Measurements from ENCODE around the gene NAALADL2.
A peak's percentile ranks its signal among the peaks of the same experiment; 100 is the strongest.
"Not testable (repeated sequence)": the region's sequence is repeated elsewhere in the genome, so short reads cannot be mapped to it uniquely, and the experiment has no call there.

The NAALADL2 gene

DNA sequence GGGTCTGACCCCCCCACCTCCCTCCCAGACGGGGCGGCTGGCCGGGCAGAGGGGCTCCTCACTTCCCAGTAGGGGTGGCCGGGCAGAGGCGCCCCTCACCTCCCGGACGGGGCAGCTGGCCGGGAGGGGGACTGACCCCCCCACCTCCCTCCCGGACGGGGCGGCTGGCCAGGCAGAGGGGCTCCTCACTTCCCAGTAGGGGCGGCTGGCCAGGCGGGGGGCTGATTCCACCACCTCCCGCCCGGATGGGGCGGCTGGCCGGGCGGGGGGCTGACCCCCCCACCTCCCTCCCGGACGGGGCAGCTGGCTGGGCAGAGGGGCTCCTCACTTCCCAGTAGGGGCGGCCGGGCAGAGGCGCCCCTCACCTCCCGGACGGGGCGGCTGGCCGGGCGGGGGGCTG is 272.7 kb downstream of the NAALADL2 start:
- not testable (repeated sequence) for DNase-seq (ENCODE audit: low spot score)

DNA sequence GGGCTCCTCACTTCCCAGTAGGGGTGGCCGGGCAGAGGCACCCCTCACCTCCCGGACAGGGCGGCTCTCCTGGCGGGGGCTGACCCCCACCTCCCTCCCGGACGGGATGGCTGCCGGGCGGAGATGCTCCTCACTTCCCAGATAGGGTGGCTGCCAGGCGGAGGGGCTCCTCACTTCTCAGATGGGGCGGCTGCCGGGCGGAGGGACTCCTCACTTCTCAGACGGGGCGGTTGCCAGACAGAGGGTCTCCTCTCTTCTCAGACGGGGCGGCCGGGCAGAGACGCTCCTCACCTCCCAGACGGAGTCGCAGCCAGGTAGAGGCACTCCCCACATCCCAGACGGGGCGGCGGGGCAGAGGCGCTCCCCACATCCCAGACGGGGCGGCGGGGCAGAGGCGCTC is 273.6 kb downstream of the NAALADL2 start:
- not testable (repeated sequence) for DNase-seq (ENCODE audit: low spot score)

DNA sequence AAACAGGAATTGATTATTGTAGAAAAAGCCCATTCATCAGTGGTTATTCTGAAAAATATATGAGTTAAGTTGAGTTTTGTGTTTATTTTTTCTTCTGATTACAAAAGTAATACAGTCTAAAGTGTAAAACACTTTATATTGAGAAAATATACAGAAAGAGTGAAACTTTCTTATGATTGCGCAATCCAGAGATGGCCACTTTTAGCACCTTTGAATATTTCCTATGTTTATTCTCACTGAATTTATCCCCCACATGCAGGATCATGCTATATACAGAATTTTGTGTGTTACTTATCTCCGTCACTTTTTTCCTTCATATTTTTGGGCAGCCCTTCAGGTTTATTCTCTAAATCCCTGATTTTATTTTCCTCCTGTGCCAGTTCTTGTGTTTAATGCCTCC is 285.2 kb downstream of the NAALADL2 start:
- no peak for DNase-seq (ENCODE audit: low spot score)

DNA sequence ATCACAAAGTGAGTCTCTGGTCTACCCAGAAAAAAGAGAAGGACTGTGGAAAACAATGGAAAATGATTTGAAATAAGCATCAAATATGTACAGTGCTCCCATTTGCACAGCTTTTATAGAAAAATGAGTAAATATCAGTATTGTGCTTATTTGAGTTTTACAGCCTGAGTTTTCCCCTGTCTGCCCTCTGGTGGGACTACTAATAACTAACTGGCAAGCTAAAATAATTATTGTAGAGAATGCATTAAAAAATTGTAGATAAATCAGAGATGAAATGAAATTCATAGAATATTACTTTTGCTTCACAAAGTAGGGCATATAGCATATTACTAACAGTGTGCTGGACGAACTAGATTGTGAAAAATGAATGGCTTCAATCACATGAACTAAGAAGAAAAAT is 287.1 kb downstream of the NAALADL2 start:
- DNase-seq (ENCODE audit: low spot score): no peak

DNA sequence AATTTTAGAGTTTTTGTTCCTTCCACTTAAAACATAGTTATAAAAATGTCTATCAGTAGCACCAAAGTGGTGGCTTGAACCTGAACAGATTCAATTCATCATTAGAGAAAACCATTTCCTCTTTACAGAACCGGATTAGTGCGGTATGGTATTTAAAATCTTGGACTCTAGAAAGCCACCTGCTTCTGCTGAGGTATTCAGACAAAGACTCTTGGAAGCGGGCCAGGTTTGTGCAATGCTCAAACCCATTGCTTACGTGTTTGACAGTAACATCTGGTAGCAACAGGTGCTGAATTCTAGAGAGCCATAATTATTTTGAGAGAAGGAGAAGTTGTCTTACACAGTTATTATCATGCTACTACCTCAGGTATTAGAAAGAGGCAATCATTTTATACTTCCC is 290.5 kb downstream of the NAALADL2 start:
- no peak for DNase-seq (ENCODE audit: low spot score)

DNA sequence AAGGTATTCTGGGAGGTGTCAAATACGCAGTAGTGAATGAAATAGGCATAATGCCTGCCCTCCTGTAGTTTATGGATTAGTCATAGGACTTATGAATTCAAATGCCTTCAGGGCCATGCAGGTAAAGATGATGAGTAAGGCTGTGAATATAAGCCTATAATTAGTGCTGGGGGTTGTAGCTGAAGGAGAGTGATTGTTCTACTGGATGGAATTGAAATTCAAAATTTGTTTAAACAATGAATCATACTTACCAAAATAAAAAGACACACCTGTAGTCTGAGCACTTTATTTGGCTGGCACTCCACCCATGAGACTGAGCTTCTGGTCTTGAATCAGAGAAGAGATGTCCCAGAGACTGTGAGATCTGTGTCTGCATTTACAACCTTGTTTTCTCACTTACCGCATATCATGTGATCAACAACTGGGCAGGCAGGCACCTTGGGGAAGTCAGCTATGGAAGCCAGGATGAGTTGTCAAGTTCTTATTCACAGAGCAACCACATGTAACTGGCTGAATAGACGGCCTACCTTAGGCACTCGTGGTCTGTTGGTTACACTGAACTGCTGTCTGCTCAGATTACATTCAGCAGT is 291.8 kb downstream of the NAALADL2 start:
- DNase-seq (ENCODE audit: low spot score): no peak

DNA sequence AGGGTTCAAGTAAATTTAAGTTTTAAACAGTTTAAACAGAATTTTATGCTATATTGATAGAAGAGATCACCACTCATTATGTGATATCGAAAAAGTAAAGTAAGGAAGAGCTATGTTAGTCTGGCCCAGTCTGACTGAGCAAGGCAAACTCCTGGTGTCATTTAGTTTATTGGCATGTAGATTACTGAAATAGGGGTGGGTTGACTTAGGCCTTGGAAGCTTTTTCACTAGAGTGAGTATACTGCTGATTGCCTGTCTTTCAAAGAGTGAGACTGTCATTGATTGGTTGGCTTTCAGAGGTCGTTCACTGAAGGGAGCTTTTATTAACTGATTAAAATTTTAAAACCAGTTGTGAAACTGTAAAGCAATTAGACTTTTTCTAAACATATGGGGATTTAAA is 294.5 kb downstream of the NAALADL2 start:
- no peak for DNase-seq (ENCODE audit: low spot score)

DNA sequence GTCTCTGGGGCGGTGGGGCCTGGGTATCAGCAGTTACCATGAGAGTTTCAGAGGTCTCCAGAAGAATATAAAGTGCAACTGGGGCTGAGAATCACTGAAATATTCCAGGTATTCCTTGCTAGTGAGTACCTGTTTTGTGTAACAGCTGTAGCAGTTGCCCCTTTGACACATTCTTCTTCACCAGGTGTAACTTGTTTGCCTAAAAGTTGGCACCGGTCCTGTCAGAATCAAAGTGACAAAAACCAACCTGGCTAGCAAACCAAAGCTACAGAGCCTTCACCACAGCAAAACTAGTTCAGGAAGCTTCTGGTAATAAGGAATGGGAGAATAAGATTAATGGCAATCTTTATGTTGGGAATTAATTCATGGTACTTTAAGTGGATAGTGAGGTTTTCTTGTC is 296.0 kb downstream of the NAALADL2 start:
- DNase-seq (ENCODE audit: low spot score): no peak

DNA sequence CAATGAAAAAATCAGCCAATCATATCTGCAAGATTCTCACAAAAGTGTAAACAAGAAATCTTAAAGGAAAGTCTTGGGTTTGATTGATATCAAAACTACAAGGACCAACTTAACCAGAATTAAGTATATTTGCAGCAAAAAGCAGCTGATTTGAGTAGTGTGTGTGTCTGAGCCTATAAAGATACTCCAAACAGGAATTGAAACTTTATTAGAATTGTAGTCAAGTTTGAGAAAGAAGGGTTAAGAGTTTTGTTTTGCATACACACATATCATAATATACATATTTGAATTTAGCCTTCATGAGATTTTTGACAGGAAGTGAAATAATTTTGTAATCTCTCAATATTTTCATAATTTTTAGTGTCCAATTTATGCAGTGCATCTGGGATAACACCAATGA is 300.1 kb downstream of the NAALADL2 start:
- no peak for DNase-seq (ENCODE audit: low spot score)

DNA sequence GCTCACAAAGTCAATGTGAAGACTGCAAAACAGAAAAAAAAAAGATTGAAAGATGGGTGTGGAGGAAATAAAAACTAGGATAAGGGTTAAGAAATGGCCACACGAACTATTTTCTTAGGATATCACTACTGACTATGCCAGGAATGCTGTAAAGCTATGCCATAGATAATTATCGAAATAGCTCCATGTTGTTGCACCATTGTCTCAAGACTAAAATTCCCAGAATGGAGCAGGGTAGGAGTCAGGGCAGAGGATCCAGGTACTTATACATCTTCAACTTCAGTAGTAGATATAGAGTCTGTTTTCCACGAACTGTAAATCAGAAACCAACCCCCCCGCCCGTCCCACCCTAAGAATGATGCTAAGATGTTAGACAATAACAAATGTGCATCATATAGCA is 302.2 kb downstream of the NAALADL2 start:
- DNase-seq (ENCODE audit: low spot score): no peak

DNA sequence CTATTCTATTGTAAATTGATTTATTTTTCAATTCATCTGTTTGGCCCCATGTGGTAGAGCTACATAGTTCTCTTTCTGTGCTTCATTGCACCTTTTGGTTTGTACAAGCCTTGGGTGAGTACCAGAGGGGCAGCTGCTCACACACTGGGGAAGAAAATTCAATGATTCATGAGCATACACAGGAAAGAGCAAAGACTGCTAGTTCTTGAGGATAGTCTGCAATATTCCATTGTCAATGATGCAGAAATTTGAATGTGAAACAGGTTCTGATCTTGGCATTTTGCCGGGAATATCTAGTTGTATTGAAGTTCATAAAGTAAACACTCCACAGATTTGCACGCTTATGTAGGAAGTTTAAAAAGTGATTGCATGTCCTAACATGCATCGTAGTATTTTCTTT is 304.6 kb downstream of the NAALADL2 start:
- no peak for DNase-seq (ENCODE audit: low spot score)

DNA sequence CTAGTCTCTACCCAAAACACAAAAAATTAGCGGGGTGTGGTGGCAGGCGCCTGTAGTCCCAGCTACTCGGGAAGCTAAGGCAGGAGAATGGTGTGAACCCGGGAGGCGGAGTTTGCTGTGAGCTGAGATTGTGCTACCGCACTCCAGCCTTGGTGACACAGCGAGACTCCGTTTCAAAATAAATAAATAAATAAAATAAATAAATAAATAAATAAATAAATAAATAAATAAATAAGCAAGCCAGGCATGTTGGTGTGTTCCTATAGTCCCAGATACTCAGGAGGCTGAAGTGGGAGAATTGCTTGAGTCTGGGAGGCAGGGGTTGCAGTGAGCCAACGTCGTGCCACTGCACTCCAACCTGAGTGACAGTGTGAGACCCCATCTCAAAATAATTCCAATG is 314.0 kb downstream of the NAALADL2 start:
- not testable (repeated sequence) for DNase-seq (ENCODE audit: low spot score)

DNA sequence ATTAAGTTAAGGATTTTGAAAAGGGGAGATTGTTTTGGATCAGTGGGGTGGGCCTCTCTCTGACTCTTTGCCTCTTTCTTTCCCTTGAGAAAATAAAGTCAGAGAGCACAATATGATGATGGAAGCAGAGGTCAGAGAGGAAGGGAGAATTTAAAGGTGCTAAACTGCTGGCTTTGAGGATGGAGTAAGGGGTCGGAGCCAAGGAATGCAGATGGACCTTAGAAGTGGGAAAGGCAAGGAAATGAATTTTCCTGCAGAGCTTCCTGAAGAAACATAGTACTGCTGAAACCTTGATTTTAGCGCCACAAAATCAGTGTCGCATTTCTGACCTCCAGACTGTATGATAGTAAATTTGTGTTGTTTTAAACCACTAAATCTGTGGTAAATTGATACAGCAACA is 317.4 kb downstream of the NAALADL2 start:
- DNase-seq (ENCODE audit: low spot score): no peak

DNA sequence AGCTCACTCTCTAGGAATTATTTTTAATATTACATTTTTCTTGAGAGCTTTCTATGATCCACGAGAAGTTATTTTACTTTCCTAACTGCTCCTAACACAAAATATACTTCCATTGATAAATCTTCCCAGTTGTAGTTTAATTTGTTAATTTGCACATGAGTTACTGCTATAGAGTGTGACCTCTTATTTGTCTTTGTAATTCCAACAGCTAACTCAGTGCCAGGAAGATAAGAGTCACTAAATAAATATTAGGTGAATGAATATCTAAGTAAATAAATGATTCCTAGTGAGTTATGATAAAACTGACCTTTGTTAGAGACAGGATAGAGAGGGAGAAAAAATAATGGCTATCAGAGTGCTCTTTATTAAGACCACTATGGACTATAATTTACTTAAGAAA is 319.9 kb downstream of the NAALADL2 start:
- no peak for DNase-seq (ENCODE audit: low spot score)

DNA sequence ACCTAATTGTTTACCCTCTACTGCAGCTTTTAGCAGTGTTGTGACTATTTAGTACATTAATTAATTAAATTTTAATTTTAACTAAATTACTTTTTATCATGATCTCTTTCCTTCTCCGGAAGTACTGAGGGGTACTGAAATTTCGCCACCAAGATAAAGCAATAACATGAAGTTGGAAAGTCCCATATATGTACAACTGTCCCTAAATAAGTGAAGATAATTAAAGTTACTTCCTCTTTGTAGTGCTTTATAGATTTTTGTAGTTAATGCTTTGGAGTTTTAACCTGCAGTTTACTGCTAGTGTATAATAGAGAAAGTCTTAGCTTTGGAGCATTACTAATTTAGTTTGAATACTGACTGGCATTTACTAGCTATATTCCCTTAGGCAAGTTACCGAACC is 325.3 kb downstream of the NAALADL2 start:
- DNase-seq (ENCODE audit: low spot score): no peak

DNA sequence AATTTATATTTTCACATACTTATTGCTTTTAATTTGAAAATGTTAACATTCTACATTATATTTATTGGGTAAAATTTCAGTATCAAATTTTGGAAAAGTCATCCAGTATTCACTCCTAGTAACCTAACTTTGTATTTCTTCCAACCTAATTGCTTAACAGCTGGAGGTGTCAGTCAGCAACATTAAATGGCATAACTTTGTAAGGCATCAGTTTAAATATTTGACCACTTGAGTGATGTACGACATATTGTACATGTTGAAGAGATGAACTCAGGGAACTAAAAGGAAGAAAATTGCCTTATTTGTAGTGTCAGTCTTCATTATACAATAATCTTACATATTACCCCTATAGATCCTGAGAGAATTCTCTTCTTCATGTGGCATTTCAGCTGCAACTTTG is 326.8 kb downstream of the NAALADL2 start:
- no peak for DNase-seq (ENCODE audit: low spot score)

DNA sequence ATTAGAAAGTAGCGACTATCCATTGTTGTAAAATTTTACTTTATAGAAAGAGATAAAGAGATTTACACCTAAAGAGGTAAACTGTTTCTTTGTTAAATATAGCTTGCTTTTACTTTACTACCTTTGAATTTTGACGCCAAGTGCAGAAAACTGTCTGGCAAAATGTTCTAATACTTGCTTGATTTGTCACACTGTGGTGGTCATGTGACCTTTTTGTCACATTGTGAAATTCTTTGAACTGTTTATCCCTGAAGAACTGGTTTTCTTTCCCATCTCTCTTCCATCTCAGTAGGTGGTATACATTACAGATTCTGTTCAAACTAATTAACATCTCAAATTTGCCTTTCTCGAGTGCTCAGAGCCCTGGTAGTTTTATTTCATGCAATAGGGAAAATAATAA is 327.4 kb downstream of the NAALADL2 start:
- DNase-seq (ENCODE audit: low spot score): no peak

DNA sequence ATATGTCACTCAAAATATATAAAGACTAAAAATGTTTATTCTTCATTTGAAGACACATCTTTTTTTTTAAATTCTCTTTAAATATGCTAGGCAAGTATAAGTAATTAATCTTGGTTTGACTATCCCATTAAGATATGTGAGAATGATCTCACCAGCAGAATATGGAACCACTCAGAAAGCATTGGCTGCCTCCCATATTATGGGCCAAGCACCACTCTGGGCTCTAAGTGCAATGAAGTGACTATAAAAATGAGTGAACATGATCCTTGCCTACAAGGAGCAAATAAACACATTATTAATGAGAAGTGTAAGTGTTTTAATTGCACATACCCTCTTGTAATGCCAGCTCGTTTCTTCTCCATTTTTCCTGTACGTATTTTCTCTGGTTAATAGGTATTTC is 328.5 kb downstream of the NAALADL2 start:
- DNase-seq (ENCODE audit: low spot score): no peak

DNA sequence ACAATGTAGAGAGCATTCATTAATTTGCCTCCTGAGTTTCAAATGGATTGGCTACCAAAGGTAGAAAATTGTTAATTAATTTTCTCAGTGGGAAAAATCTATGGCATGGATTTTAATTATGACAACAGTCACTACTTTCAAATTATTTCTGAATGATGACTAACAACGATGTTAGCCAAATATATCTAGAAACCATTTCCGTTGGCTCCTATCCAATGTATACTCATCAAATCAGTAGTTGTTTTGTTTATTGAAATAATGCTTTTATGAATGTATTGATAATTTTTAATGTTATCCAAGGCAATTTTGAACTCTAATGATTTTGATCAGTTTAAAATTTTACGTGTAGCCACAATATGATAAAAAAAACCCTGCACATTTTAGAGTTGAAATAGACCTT is 333.4 kb downstream of the NAALADL2 start:
- DNase-seq (ENCODE audit: low spot score): no peak

DNA sequence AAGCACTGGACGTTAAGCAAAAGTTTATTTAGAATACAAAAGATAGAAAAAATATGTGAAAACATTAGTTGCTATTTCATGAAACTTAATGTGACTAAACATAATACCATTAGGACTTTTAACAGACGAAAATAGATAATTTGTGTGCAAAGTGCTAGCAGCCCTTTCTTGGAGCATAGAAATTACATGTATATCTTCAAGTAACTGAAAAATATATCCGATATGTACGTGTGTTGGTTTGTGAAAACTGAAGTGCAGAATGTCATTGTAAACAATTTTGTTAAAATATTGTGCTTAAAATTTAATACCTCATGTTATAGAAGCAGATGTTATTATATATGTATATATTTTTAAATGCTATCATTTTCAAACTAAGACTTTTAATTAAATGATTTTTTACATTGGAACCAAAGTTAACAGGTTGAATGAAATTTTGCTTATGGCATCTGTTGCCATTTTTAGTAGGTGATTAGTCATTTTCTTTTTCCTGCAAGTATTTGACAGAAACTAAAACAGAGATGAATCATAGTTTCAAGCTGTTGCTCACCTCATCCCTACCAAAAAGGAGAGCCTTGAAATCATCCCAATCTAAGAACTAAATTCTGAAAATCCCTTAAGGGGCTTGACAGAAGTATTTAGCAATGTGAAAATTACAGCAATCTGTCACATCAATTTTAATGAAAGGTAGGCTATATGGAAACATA is 334.8 kb downstream of the NAALADL2 start:
- DNase-seq (ENCODE audit: low spot score): peak; percentile 5

DNA sequence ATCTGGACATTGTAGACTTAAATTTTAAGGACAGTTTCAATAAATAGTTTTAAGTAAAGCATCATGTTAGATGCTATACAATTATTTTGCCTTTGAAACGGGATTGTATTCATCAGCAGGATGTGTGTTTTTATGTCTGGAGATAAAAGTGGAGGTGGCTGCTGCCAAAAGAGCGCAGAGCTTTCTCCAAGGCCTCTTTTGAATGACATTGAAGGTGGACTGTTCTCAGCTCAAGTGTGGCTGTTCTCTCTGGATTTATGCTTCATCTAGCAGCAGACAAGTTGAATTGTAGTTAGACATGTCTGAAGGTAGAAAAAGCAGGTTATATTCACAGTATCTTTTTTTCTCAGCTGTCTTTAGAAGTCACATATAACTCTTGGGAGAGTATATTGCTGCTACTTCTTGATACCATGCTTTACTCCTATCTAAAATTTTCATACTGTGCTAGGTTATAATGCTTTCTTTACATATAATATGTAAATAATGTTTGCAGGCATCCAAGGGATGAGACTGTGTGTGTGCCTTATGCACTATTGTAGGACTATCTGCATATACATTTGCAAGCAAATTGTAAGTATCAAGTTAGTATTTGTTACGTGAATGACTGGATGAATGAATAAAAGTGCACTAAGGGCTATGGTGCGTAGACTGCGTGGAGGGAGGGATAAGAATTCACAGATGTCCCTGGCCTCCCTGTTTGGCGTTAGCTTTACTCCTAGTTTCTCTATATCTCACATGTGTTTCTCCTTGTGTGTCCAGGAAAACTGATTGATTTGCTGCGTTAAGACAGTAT is 340.1 kb downstream of the NAALADL2 start:
- no peak for DNase-seq (ENCODE audit: low spot score)

DNA sequence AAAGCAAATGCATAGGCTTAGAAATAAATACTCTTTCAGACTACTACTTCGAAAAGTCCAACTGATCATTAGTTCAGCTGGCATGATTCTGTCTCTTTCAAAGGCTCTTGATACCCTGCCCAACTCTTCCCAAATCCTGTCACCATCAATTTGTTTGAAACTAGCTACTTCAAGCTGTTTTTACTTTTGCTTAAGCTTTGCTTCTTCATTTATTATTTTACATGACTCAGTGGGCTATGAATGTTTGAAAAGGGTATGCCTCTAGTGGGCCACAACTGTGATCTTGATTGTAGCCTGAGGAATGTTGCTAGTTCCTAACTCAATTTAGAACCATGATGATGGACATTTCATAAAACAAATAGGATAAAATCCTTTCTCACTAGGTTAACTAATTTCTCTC is 340.8 kb downstream of the NAALADL2 start:
- no peak for DNase-seq (ENCODE audit: low spot score)

DNA sequence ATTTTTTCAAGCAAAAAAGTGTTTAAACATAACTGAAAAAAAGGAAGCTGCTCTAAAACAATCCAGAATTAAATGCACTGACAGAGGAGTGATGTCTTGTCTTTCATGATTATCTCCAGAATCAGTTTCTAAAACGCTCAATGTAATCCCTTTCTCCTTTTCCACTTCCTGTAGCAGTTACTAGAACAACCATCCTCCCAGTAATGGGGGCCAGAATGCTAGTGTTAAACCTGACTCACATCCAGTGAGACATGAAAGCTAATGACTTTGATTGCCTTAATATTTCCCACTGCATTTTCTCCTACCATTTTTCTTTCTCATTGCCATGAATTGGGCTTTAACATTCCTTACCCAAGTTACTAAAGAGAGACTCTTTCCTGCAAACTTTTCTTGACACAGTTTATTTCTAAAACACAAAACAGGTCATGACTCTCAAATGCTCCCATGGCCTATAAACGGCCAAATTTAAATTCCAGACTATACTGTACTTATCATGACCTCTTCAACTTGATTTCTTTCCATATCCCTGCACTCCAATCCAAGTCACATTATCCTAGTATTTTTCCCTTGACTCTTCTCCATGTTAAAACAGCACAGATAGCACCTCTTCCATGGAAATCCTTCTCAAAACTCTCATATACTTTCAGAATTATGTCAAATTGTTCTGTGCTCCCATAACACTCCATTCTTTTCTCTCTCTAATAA is 341.4 kb downstream of the NAALADL2 start:
- DNase-seq (ENCODE audit: low spot score): no peak
